Cortex of kidney (tissue), 1 donor: Measurements from ENCODE around the gene TLK2.
"Not testable (repeated sequence)": the region's sequence is repeated elsewhere in the genome, so short reads cannot be mapped to it uniquely, and the experiment has no call there.

ENCODE experiments used
- DNase-seq: peaks from one replicate; lab custom pipeline; 2025; lab: John Stamatoyannopoulos, UW

TLK2 gene

DNA sequence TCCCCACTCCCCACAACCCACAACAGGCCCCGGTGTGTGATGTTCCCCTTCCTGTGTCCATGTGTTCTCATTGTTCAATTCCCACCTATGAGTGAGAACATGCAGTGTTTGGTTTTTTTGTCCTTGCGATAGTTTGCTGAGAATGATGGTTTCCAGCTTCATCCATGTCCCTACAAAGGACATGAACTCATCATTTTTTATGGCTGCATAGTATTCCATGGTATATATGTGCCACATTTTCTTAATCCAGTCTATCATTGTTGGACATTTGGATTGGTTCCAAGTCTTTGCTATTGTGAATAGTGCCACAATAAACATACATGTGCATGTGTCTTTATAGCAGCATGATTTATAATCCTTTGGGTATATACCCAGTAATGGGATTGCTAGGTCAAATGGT is 82.3 kb downstream of the TLK2 start:
- not testable (repeated sequence) for DNase-seq

DNA sequence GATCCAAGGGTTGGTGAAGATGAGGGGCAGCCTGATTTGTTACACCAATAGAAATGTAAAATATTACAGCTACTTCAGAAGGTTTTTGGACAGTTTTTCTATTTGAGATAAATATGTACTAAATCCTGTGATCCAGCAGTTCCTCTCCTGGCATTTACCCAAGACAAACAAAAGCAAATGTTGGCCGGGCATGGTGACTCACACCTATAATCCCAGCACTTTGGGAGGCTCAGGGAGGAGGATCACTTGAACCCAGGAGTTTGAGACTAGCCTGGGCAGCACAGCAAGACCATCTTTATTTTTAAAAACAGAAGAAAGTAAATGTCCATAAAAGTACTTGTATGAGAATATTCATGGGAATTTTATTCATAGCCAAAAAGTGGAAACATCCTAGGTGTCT is 84.0 kb downstream of the TLK2 start:
- DNase-seq = no peak

DNA sequence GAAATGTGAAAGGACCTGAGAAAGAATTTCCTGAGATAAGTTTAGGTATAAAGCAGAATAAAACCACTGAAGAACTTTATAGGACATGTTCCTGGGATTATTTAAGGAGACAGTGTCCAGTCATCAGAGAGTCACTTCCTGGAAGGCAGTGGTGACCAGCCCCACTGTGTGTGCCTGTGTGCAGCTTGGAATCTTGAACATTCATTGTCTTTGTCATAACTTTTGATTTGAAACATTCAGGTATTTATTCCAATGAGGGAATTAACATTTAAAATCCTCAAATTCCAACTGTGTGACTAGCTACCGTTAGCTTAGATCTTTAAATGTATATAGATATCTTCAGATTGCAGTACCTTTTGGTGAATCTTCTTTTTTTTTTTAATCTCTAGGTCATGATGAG is 87.2 kb downstream of the TLK2 start:
- DNase-seq = no peak

- DNase-seq = no peak
These were observed 88.5 kb downstream of the TLK2 start for GRCh38 chr17:62566996-62567578.

DNA sequence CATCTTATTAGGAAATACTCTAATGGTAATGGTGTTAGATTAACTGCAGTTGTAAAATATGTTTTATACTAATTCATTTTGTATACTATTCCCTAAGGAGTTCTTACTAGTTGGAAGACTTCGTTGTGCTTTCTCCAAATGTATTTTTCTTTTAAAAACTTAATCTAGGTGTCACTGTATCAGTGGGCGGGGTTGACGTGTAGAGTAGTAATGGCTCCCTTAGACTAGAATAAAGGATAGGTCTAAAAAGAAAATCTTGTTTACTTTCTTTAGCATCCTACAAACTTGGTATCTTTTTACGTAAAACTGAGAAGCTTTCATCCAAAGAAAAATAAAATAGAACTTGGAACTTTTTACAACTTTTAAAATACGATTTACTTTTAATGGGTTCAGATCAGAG is 93.9 kb downstream of the TLK2 start:
- DNase-seq = no peak

- DNase-seq = no peak
These were observed 94.3 kb downstream of the TLK2 start for GRCh38 chr17:62572888-62573401.

GRCh38 chr17:62573480-62574117 is 95.0 kb downstream of the TLK2 start:
- DNase-seq = no peak

- DNase-seq = no peak
These were observed 97.8 kb downstream of the TLK2 start for GRCh38 chr17:62576382-62576781.

GRCh38 chr17:62578757-62579487 is 100.3 kb downstream of the TLK2 start:
- DNase-seq = no peak

- DNase-seq = no peak
These were observed 102.3 kb downstream of the TLK2 start for GRCh38 chr17:62580947-62581346.

DNA sequence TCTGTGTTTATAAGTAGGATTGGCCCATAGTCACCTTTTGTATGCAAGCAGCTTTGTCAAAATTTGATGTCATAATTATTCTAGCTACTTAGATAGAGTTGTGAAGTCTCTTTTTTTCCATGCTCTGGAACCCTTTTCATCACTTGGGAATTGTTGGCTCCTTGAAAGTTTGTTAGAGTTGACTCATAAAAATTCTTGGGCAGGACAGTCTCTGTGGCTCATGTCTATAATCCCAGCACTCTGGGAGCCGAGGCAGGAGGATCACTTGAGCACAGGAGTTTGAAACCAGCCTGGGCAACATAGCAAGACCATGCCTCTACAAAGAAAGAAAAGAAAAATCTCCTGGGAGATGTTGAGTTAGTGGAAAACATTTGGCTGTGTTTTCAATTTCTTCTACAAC is 103.1 kb downstream of the TLK2 start:
- no peak for DNase-seq

DNA sequence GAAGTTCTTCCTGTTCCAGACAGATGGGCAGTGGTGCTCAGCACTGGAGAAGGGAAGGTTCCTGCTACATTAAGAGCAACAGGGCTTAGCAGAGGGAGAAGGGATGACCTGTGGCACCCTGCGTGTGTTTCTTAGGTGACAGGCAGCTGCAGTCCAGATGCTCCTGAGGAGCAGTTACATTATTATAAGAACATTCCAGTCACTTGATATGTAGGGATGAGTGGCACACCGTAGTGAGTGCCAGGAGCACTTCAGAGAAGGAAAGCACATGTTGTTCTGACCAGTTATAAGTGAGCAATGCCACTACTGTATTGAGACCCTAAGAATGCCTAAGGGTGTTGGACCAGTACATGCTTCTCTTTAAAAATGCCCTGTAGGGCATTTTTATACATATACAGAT is 108.9 kb downstream of the TLK2 start:
- DNase-seq = no peak

DNA sequence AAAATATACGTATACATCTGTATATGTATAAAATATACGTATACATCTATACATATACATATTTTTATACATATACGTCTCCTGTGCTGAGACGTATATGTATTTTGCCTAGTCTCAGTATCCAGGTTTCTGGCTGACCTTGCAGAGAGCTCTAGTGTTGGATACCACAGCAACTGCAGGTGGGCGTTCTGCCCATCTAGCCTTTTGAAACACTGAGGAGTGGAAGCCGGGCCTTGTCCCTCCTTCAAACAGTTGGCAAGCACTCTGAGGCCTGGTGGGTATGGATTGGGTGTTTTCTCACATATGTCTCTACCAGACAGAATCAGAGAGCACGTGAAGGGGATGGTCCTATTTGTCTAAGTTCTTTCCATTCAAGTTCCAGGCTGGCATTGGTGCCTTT is 109.5 kb downstream of the TLK2 start:
- DNase-seq = no peak

DNA sequence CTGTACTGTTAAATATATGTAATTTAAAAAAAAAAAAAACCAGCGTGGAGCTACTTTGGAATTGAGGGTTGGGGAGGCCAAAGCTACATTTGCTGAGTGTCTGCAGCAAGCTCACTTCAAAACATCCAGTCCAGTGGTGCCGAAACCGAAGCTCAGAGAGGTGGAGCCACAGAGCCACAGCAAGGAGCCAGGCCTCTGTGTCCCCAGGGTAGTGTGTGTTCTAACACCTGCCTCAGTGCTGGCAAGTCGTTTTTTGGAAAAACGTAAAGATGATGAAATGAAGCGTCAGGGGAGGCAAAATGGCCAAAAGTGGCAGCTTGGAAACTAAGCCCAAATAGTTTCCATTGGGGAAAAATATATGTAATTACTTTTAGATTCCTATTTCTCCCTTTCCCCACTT is 112.7 kb downstream of the TLK2 start:
- DNase-seq = no peak

GRCh38 chr17:62591822-62592221 is 113.2 kb downstream of the TLK2 start:
- not testable (repeated sequence) for DNase-seq

DNA sequence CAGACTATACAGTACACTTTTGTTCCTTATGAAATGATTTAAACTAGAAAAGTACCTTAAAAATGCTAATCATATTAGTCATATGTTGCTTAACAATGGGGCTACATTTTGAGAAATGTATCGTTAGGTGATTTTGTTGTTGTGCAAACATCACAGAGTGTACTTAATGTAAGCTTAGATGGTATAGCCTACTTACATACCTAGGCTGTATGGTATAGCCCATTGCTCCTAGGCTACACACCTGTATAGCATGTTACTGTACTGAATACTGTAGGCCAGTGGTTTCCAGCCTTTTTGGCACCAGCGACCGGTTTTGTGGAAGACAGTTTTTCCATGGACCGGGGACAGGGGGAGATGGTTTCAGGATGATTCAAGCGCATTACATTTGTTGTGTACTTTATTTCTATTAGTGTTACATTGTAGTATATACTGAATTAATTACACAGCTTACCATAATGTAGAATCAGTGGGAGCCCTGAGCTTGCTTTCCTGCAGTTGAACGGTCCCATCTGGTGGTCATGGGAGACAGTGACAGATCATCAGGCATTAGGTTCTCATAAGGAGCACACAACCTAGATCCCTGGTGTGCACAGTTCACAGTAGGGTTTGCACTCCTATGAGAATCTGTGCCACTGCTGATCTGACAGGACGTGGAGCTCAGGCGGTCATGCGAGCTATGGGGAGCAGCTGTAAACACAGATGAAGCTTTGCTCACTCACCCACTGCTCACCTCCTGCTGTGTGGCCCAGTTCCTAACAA is 113.9 kb downstream of the TLK2 start:
- DNase-seq = no peak

- DNase-seq = no peak
These were observed 116.9 kb downstream of the TLK2 start for GRCh38 chr17:62595484-62595883.

DNA sequence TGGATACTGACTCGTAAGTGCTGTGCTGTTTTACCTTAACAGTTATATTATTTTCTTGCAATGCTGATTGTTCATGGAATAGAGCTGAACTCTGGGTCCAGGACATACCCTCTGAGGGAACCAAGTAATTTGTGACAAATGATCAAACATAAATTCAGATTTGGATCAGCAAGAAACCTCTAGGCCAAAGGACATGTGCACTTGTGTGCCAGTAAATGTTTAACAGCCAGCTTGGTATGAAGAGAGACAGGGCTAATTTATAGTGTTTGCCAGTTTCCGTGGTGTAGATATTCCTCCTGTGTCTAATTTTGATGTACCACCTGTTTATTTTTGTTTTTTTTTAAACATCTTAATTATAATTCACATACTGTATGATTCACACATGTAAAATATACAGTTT is 118.0 kb downstream of the TLK2 start:
- no peak for DNase-seq

- no peak for DNase-seq
These were observed 118.5 kb downstream of the TLK2 start for GRCh38 chr17:62597150-62597549.

- no peak for DNase-seq
These were observed 119.3 kb downstream of the TLK2 start for GRCh38 chr17:62597920-62598319.

- no peak for DNase-seq
These were observed 121.5 kb downstream of the TLK2 start for GRCh38 chr17:62599964-62600657.

DNA sequence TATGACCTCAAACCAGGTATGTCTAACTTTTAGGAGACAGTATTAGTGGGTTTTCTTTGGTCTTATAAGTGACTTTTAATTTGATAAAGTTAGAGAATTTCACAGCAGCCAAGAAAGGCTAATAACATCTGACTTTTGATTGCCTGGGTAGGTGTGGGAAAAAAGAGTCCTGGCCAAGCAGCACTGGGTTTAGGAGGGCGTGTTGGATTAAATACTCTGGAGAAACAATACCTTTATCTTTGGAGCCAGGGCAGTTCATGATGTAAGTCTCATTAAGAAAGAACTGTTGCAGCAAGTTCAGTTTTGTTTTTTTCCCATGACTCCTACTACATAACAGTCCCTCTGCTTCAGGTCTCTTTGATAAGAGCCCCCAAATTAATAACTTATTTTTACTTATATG is 122.2 kb downstream of the TLK2 start:
- DNase-seq = no peak
